WTC11 (cell line): Measurements from ENCODE around the gene ADGRL4. TPM values are rescaled to one million over a fixed set of nuclear protein-coding genes. Genes with fewer than 3 reads are reported as not detected.
A peak's percentile ranks its signal among the peaks of the same experiment; 100 is the strongest.

Experiments used
- ATAC-seq: fragments of 200-7000 bp; cut with Tn5 transposase; 2 replicates; pipeline ENCODE4 v1.10.0; 2021; ENCODE audit warnings: mild to moderate bottlenecking, moderate library complexity
- CTCF ChIA-PET: fragments of 300-600 bp; sonication (Branson Sonifier 250); formaldehyde crosslinking; loops from one replicate; lab custom pipeline; 2021; ENCODE audit warnings: antibody characterized with exemption; lab: Charles Lee
- POLR2A ChIA-PET: fragments of 350-600 bp; sonication (Branson Sonifier 250); formaldehyde crosslinking; loops from one replicate; lab custom pipeline; 2021; ENCODE audit warnings: antibody characterized with exemption; lab: Charles Lee
- DNase-seq: peaks from one replicate; pipeline ENCODE4 v3.0.0; 2021; ENCODE audit warnings: low spot score
- H3K27ac Mint-ChIP-seq: 2 replicates; pipeline ENCODE4 v1.8.0; 2021; ENCODE audit warnings: mixed read lengths
- H3K27me3 Mint-ChIP-seq: 2 replicates; pipeline ENCODE4 v1.8.0; 2021; ENCODE audit warnings: low read depth, mild to moderate bottlenecking, moderate library complexity, mixed read lengths
- H3K36me3 Mint-ChIP-seq: 2 replicates; pipeline ENCODE4 v1.8.0; 2021; ENCODE audit warnings: mixed read lengths
- H3K4me1 Mint-ChIP-seq: 2 replicates; pipeline ENCODE4 v1.8.0; 2022; ENCODE audit warnings: mixed read lengths
- H3K4me3 Mint-ChIP-seq: 2 replicates; pipeline ENCODE4 v1.8.0; 2021; ENCODE audit warnings: mild to moderate bottlenecking, moderate library complexity, mixed read lengths
- H3K9me3 Mint-ChIP-seq: 2 replicates; pipeline ENCODE4 v1.8.0; 2021; ENCODE audit warnings: mixed read lengths
- ARID4B ChIP-seq: sonication (generic); formaldehyde crosslinking; IDR thresholded peaks from 2 replicates; pipeline ENCODE4 v1.8.0; 2023; ENCODE audit warnings: missing genetic modification reagents, mild to moderate bottlenecking, borderline replicate concordance
- ATF6 ChIP-seq: sonication (generic); formaldehyde crosslinking; IDR thresholded peaks from 2 replicates; pipeline ENCODE4 v1.8.1; 2023; ENCODE audit warnings: mild to moderate bottlenecking, missing genetic modification reagents
- CTCF ChIP-seq: fragments of 200-600 bp; IDR thresholded peaks from 2 replicates; pipeline ENCODE4 v1.8.0; 2022; ENCODE audit warnings: antibody characterized with exemption
- E2F5 ChIP-seq: sonication (generic); formaldehyde crosslinking; IDR thresholded peaks from 2 replicates; pipeline ENCODE4 v1.8.1; 2022; ENCODE audit warnings: mild to moderate bottlenecking, moderate library complexity, missing genetic modification reagents
- ELF4 ChIP-seq: sonication (generic); formaldehyde crosslinking; IDR thresholded peaks from 2 replicates; pipeline ENCODE4 v1.8.1; 2022; ENCODE audit warnings: low read depth, mild to moderate bottlenecking, moderate library complexity, missing genetic modification reagents
- EMX1 ChIP-seq: fragments of 250-450 bp; sonication (Bioruptor Pico); IDR thresholded peaks from 2 replicates; pipeline ENCODE4 v1.8.0; 2021; ENCODE audit warnings: mild to moderate bottlenecking
- GRHL2 ChIP-seq: fragments of 250-450 bp; sonication (Bioruptor Pico); IDR thresholded peaks from 2 replicates; pipeline ENCODE4 v1.8.0; 2022; ENCODE audit warnings: mild to moderate bottlenecking, moderate library complexity; ENCODE audit not compliant: insufficient replicate concordance, severe bottlenecking
- GTF2I ChIP-seq: fragments of 250-450 bp; sonication (Bioruptor Pico); conservative IDR thresholded peaks from 2 replicates; pipeline ENCODE4 v1.4.0; 2021; ENCODE audit warnings: mild to moderate bottlenecking
- HMGA2 ChIP-seq: fragments of 250-450 bp; sonication (Bioruptor Pico); IDR thresholded peaks from 2 replicates; pipeline ENCODE4 v1.4.0; 2021; ENCODE audit warnings: mild to moderate bottlenecking, moderate library complexity
- JAZF1 ChIP-seq: fragments of 250-450 bp; sonication (Bioruptor Pico); IDR thresholded peaks from 2 replicates; pipeline ENCODE4 v1.9.0; 2021; ENCODE audit warnings: moderate library complexity, mild to moderate bottlenecking, inconsistent platforms
- MLX ChIP-seq: sonication (generic); formaldehyde crosslinking; IDR thresholded peaks from 2 replicates; pipeline ENCODE4 v1.8.1; 2023; ENCODE audit warnings: mild to moderate bottlenecking, missing genetic modification reagents, moderate library complexity
- OVOL2 ChIP-seq: fragments of 250-450 bp; sonication (Bioruptor Pico); IDR thresholded peaks from 2 replicates; pipeline ENCODE4 v1.9.0; 2021; ENCODE audit warnings: mild to moderate bottlenecking, borderline replicate concordance
- PRRX2 ChIP-seq: fragments of 250-450 bp; sonication (Bioruptor Pico); IDR thresholded peaks from 2 replicates; pipeline ENCODE4 v1.8.0; 2021; ENCODE audit warnings: mild to moderate bottlenecking
- RELA ChIP-seq: sonication (generic); formaldehyde crosslinking; IDR thresholded peaks from 2 replicates; pipeline ENCODE4 v1.8.1; 2022; ENCODE audit warnings: missing genetic modification reagents, mild to moderate bottlenecking, borderline replicate concordance
- SP1 ChIP-seq: sonication (generic); formaldehyde crosslinking; conservative IDR thresholded peaks from 2 replicates; pipeline ENCODE4 v1.8.1; 2022; ENCODE audit warnings: missing genetic modification reagents
- total RNA-seq: library from RNA; stranded (reverse); gene quantifications from 3 replicates; pipeline ENCODE4 v1.2.3, GENCODE V29; 2021

ADGRL4 gene
- total RNA-seq, 1 experiment from 2014 or later = 0.37 TPM

GRCh38 chr1:78887458-78887857, 119.1 kb downstream of the ADGRL4 start (continued):
- no peak for TF ChIP-seq EMX1
- TF ChIP-seq JAZF1 (CRISPR knock-in tag) = no peak
- no peak for TF ChIP-seq GRHL2 (CRISPR knock-in tag)
- TF ChIP-seq ARID4B (CRISPR knock-in tag) = no peak
- TF ChIP-seq HMGA2 (CRISPR knock-in tag) = no peak
- TF ChIP-seq ELF4 (CRISPR knock-in tag) = no peak
- no peak for TF ChIP-seq SP1
- TF ChIP-seq GTF2I (CRISPR knock-in tag) = no peak
- no peak for TF ChIP-seq E2F5 (CRISPR knock-in tag)
- TF ChIP-seq MLX (CRISPR knock-in tag) = no peak

GRCh38 chr1:78884685-78885452, 121.7 kb downstream of the ADGRL4 start:
- no peaks in the 10 kb centered on the region for H3K27me3 Mint-ChIP-seq
- H3K27ac Mint-ChIP-seq = no peak overlapping the region
- no peaks in the 10 kb centered on the region for H3K36me3 Mint-ChIP-seq
- POLR2A ChIA-PET = no interaction called here
- TF ChIP-seq RELA = no peak
- no peak for TF ChIP-seq ELF4 (CRISPR knock-in tag)
- TF ChIP-seq ATF6 (CRISPR knock-in tag) = no peak
- TF ChIP-seq PRRX2 (CRISPR knock-in tag) = no peak
- TF ChIP-seq OVOL2 (CRISPR knock-in tag) = no peak
- no peak for TF ChIP-seq CTCF
- no peak overlapping the region for H3K4me3 Mint-ChIP-seq
- peaks cover 14% of the 10 kb centered on the region for H3K4me1 Mint-ChIP-seq
- CTCF ChIA-PET = no interaction called here
- DNase-seq (no peak), ATAC-seq (peak; percentile 53)
- no peaks in the 10 kb centered on the region for H3K9me3 Mint-ChIP-seq
